GM21786 (cell line): ENCODE results near the gene ACOXL.

ENCODE experiments used
- ATAC-seq: cut with Tn5 transposase; IDR thresholded peaks from one replicate; pipeline ENCODE4 v1.9.1; 2021; ENCODE audit not compliant: unreplicated experiment

ACOXL gene

GRCh38 chr2:110790907-110791306 lies 58.5 kb downstream of the ACOXL start:
- ATAC-seq: no peak

GRCh38 chr2:110791435-110791834 lies 59.1 kb downstream of the ACOXL start:
- no peak for ATAC-seq

GRCh38 chr2:110793034-110793433 lies 60.7 kb downstream of the ACOXL start:
- no peak for ATAC-seq

- ATAC-seq: no peak
Measured at GRCh38 chr2:110794390-110794789, 62.0 kb downstream of the ACOXL start.

- no peak for ATAC-seq
Measured at GRCh38 chr2:110794951-110795350, 62.6 kb downstream of the ACOXL start.

- no peak for ATAC-seq
Measured at GRCh38 chr2:110796716-110797301, 64.4 kb downstream of the ACOXL start.

GRCh38 chr2:110799376-110799775 lies 67.0 kb downstream of the ACOXL start:
- ATAC-seq: no peak

- ATAC-seq: no peak
Measured at GRCh38 chr2:110800611-110801402, 68.4 kb downstream of the ACOXL start.

GRCh38 chr2:110802208-110802932 lies 70.0 kb downstream of the ACOXL start:
- ATAC-seq: no peak

- no peak for ATAC-seq
Measured at GRCh38 chr2:110804433-110804832, 72.1 kb downstream of the ACOXL start.

- ATAC-seq: peak; percentile 67
Measured at GRCh38 chr2:110804915-110805314, 72.5 kb downstream of the ACOXL start.

- ATAC-seq: no peak
Measured at GRCh38 chr2:110805894-110806452, 73.6 kb downstream of the ACOXL start.

- no peak for ATAC-seq
Measured at GRCh38 chr2:110807522-110807921, 75.1 kb downstream of the ACOXL start.

GRCh38 chr2:110810404-110810803 lies 78.0 kb downstream of the ACOXL start:
- ATAC-seq: no peak

- ATAC-seq: no peak
Measured at GRCh38 chr2:110812726-110813645, 80.6 kb downstream of the ACOXL start.

- no peak for ATAC-seq
Measured at GRCh38 chr2:110813896-110814295, 81.5 kb downstream of the ACOXL start.

- no peak for ATAC-seq
Measured at GRCh38 chr2:110815938-110816337, 83.6 kb downstream of the ACOXL start.

- no peak for ATAC-seq
Measured at GRCh38 chr2:110816404-110817365, 84.3 kb downstream of the ACOXL start.

GRCh38 chr2:110818767-110819481 lies 86.6 kb downstream of the ACOXL start:
- ATAC-seq: no peak
